GM12891 (cell line): ENCODE measurements around the gene ATP5F1A.
A peak's percentile ranks its signal among the peaks of the same experiment; 100 is the strongest.
"Not testable (repeated sequence)": the region's sequence is repeated elsewhere in the genome, so short reads cannot be mapped to it uniquely, and the experiment has no call there.

Experiments
- DNase-seq: peaks from one replicate; pipeline ENCODE4 v3.0.0; 2011; ENCODE audit warnings: low spot score; ENCODE audit not compliant: insufficient read length
- FAIRE-seq: peaks from 2 replicates; lab custom pipeline; 2011; peaks lifted over from hg19 to GRCh38; lab: Jason Lieb, UNC
- PAX5 ChIP-seq: IDR thresholded peaks from 2 replicates; pipeline ENCODE4 v1.6.1; 2011; ENCODE audit warnings: low read length, moderate library complexity, mild to moderate bottlenecking; ENCODE audit not compliant: insufficient read depth, severe bottlenecking
- POLR2A ChIP-seq: IDR thresholded peaks from 2 replicates; pipeline ENCODE4 v1.6.1; 2011; ENCODE audit warnings: low read depth, low read length, control low read depth
- POLR2AphosphoS5 ChIP-seq: IDR thresholded peaks from 2 replicates; pipeline ENCODE4 v1.6.1; 2011; ENCODE audit warnings: low read depth, low read length, control low read depth
- POU2F2 ChIP-seq: IDR thresholded peaks from 2 replicates; pipeline ENCODE4 v1.6.1; 2011; ENCODE audit warnings: low read depth, mild to moderate bottlenecking, control low read depth, low read length, moderate library complexity
- SPI1 ChIP-seq: IDR thresholded peaks from 2 replicates; pipeline ENCODE4 v1.6.1; 2011; ENCODE audit warnings: low read depth, low read length, control low read depth
- TAF1 ChIP-seq: IDR thresholded peaks from 2 replicates; pipeline ENCODE4 v1.6.1; 2011; ENCODE audit warnings: low read depth, low read length, control low read depth

The ATP5F1A gene

DNA sequence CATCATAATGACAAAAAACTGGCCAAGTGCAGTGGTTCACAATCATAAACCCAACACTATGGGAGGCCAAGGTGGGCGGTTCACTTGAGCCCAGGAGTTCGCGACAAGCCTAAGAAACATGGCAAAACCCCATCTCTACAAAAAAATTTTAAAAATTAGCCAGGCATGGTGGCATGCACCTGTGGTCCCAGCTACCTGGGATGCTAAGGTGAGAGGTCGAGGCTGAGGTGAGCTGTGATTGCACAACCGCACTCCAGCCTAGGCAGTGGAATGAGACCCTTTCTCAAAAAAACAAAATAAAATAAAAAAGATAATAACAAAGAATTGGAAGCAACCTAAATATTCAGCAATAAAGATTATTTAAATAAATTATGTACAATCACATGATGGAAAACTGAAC lies 47.8 kb downstream of the ATP5F1A start:
- no peak for TF ChIP-seq PAX5
- TF ChIP-seq TAF1, result no peak
- no peak for TF ChIP-seq POLR2A
- TF ChIP-seq POLR2AphosphoS5, result no peak
- no peak for TF ChIP-seq SPI1
- no peak for TF ChIP-seq POU2F2
- FAIRE-seq, result no peak
- no peak for DNase-seq

DNA sequence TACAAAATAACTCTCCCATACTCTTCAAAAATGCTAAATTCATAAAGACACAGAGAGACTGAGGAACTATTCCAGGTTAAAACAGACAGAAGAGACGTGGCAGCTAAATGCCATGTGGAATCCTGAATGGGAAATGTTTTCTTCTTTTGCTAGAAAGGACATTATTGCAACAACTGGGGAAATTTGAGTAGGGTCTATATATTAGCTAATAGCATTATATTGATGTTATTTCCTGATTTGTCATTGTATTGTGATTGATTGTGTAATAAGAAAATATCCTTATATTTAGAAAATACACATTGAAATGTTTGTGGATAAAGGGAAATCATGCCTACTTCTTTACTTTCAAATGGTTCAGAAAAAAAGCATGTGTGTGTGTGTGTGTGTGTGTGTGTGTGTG lies 49.5 kb downstream of the ATP5F1A start:
- no peak for FAIRE-seq
- DNase-seq, result no peak
- TF ChIP-seq SPI1 (no peak), POU2F2 (no peak), POLR2AphosphoS5 (no peak), TAF1 (no peak), PAX5 (no peak), POLR2A (no peak)

DNA sequence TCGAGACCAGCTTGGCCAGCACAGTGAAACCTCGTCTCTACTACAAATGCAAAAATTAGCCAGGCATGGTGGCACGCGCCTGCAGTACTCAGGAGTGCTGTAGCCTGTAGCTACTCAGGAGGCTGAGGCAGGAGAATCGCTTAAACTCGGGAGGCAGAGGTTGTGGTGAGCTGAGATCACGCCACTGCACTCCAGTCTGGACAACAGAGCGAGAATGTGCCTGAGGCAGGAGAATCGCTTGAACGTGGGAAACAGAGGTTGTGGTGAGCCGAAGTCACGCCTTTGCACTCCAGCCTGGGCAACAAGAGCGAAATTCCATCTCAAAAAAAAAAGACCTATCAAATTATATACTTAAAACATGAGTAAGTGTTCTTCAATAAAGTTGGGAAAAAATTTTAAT lies 50.7 kb downstream of the ATP5F1A start:
- not testable (repeated sequence) for DNase-seq, FAIRE-seq

DNA sequence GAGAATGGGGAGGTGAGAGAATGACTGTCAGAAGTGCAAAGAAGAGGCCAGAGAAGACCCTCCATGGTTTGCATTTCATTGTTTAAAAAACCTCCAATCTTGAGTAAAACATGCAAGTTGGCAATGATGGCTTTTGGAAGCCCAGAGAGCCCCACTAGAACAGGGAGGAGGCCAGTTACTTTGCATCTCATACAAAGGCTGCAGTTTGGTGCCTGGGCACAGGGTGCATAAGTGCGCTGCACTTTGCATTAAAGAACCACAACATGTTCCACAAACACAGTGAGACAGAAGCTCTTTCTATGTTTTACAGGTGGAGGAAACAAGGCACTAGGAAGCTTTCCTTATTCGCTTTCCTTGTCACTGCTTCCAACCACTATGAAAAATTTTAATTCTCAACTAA lies 51.4 kb downstream of the ATP5F1A start:
- no peak for FAIRE-seq
- DNase-seq, result no peak
- TF ChIP-seq POU2F2 (no peak), SPI1 (no peak), POLR2AphosphoS5 (no peak), TAF1 (no peak), POLR2A (no peak), PAX5 (no peak)

DNA sequence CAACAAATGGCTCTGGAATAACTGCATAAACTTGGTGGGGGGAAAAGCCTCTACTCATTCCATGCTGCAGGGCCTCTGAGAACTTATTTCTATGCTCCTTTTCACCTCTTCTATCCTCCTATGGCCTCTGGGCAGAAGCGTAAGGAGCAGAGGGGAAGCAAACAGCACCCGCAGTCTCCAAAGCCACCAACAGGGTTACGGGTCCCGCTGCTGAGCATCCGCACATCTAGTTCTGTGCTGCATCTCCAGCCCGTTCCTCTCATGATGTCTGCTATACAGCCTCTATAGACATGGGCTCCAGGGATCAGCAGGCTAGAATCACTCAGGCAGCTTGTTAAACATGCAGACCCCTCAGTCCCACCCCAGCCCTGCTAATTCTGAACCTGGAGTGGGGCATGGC lies 52.0 kb downstream of the ATP5F1A start:
- FAIRE-seq (no peak), DNase-seq (no peak)
- TF ChIP-seq POU2F2, result no peak

DNA sequence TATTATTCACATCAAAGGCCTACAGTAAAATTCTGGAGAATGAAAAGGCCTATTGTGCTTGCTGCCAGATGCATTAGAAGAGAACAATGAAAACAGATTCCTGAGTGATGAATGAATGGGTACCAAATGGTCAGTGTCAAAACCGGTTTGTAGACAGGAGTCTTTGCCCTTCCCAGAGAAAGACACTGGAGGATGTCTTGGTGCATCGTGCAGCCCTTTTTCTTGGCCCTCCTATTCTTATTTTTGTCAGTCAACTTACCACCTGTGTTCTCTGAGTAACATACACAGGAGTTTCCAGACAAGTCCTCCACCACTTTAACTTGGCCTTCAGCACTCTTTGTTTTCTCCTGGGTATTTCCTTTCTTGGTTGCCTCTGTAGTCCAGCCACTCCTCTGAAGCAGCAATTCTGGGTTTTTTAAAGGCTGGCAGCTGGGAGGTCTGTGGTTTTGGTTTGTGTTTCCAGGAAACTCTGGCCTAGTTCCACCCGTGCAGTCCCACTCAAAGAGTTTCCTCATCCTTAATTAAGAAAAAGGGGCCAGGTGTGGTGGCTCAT lies 55.4 kb downstream of the ATP5F1A start:
- no peak for DNase-seq
- TF ChIP-seq PAX5 (no peak), SPI1 (no peak), POLR2A (no peak), POLR2AphosphoS5 (no peak), POU2F2 (no peak), TAF1 (no peak)

DNA sequence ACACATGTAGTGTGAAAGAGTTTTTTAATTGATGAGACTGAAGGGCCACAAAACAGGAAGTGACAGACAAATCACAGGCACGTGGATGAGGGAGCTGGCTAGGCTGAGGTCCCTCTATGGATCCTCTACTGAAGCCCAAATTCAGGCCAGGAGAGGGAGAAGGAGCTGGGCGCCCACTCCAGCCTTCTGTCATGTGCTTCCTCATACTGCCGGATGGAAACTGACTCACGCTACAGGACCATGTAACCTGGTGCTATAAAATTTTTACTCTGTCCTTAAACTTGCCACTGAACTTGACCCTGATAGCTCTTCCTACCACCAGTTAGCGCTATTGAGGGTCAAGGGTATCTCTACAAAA lies 57.4 kb downstream of the ATP5F1A start:
- FAIRE-seq, result no peak
- TF ChIP-seq SPI1, result peak; percentile 78
- TF ChIP-seq POU2F2, result no peak
- DNase-seq, result no peak

More for the DNA sequence above, 55.4 kb downstream of the ATP5F1A start:
- no peak for FAIRE-seq

DNA sequence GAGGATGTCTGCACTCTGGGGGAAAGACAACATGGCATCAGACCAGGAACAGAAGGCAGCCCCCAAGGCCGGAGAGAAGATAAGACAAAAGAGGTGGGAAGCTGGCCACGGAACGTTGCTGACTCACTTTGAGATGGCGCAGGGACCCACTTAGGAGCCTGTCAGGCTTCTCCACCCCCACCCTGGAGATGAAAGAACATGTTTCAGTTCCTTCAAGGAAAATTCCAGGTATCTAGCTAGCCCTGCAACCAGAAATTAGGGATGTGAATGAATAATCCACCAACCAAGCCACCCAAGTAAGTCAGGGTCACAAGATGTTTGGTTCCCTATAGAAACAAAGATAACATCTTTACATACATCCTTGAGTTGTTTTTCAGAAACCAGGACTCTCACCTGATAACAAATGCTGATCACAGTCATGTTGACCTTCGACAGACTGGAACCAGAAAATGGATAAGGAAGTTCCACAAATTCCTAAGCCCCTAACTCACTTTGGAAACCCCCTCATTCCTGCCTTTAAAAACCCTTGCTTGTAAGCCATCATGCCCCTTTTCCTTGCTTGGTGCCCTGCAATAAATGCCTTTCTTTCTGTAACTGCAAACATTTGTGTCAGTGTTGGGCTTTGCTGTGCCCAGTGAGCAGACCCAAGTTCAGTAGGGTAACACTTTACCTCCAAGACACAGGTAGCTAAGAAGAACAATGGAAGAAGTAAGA lies 57.9 kb downstream of the ATP5F1A start:
- FAIRE-seq (no peak), DNase-seq (no peak)
- TF ChIP-seq POU2F2 (no peak), SPI1 (no peak), POLR2AphosphoS5 (no peak), PAX5 (no peak), POLR2A (no peak), TAF1 (no peak)

DNA sequence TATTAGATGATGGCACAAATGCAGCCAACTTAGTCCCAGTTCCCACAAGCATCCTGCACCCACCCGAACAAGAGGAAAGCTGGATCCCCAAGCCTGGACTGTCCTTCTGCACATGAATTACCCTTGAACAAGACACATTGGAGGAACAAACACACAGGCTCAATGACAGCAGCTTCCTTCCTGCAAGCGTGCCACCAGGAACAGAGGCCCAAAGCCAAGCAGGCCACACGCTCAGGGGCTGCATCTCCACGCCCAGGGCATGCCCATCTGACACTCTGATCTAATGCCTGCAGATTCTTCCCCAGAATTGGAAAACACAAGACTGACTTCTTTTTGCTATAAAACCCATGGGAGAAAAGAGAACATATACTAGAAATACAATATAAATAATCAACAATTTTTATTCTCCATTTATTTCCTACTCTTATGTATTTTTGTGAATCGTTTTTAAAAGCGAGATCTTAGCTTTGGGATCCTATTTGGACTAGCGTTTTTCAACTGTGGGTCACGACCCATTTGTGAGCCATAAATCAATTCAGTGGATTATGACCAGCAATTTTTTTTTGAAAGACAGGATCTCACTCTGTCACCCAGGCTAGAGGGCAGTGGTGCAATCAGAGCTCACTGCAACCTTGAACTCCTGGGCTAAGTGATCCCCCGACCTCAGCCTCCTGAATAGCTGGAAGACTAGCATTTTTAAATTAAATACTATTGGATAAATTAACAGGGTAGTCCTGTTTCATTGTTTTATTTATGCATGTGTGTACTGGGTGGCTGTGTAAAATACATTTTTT lies 60.4 kb downstream of the ATP5F1A start:
- TF ChIP-seq PAX5, result no peak
- no peak for TF ChIP-seq POLR2AphosphoS5
- TF ChIP-seq SPI1, result no peak
- TF ChIP-seq POLR2A, result no peak
- TF ChIP-seq TAF1, result no peak
- no peak for TF ChIP-seq POU2F2
- FAIRE-seq, result no peak
- no peak for DNase-seq
